SK-N-SH (cell line): ENCODE measurements around the gene PI4K2A. TPM values are rescaled to one million over a fixed set of nuclear protein-coding genes. Genes with fewer than 3 reads are reported as not detected.
A peak's percentile ranks its signal among the peaks of the same experiment; 100 is the strongest.

Experiments used
- CTCF ChIA-PET: fragments of 300-600, 350-600 bp; formaldehyde crosslinking; extraction: SDS; loops from one replicate; lab custom pipeline; 2021; lab: Yijun Ruan, JAX
- POLR2A ChIA-PET: fragments of 350-600 bp; sonication (Branson Sonifier 250); formaldehyde crosslinking; extraction: SDS; loops from one replicate; lab custom pipeline; 2020; ENCODE audit warnings: antibody characterized with exemption, inconsistent platforms; lab: Yijun Ruan, JAX
- DNase-seq: peaks from one replicate; pipeline ENCODE4 v3.0.0; 2012
- H2AFZ ChIP-seq: fragments of 200-600 bp; sonication (generic); 2 replicates; pipeline ENCODE4 v1.8.1; 2016; ENCODE audit warnings: antibody characterized with exemption, mild to moderate bottlenecking, low read depth
- H3F3A ChIP-seq: fragments of 200-600 bp; sonication (generic); replicated peaks from 2 replicates; pipeline ENCODE3; 2016; ENCODE audit warnings: antibody characterized with exemption, mild to moderate bottlenecking; ENCODE audit not compliant: insufficient read depth
- H3K27ac ChIP-seq, 2 experiments: fragments of 200-500 bp in 1 of 2; fragments of 200-600 bp in 1 of 2; sonication (Bioruptor generic) in 1 of 2; sonication (generic), shearing (Covaris generic) in 1 of 2; 2 replicates each; pipeline versions ENCODE4 v1.5.1 to v1.6.1; 2014 to 2016; ENCODE audit warnings: low read depth in 2 of 2, inconsistent platforms in 1 of 2, low read length in 1 of 2, mild to moderate bottlenecking in 1 of 2, mixed read lengths in 1 of 2
- H3K27me3 ChIP-seq: fragments of 200-600 bp; sonication (generic), shearing (Covaris generic); 2 replicates; pipeline ENCODE4 v1.6.1; 2016; ENCODE audit warnings: mixed run types; ENCODE audit not compliant: insufficient read depth
- H3K36me3 ChIP-seq, 2 experiments: fragments of 200-500 bp in 1 of 2; fragments of 200-600 bp in 1 of 2; sonication (Bioruptor generic) in 1 of 2; sonication (generic) in 1 of 2; replicated peaks in 1 of 2; 2 replicates each; pipeline versions ENCODE3 to v1.5.1; 2014 to 2016; ENCODE audit warnings: low read length in 1 of 2, mild to moderate bottlenecking in 1 of 2; ENCODE audit not compliant: insufficient read depth in 2 of 2, control insufficient read depth in 1 of 2
- H3K4me1 ChIP-seq, 2 experiments: fragments of 200-500 bp in 1 of 2; fragments of 200-600 bp in 1 of 2; sonication (Bioruptor generic) in 1 of 2; sonication (generic), shearing (Covaris generic) in 1 of 2; 2 replicates each; pipeline versions ENCODE4 v1.5.1 to v1.6.1; 2014 to 2016; ENCODE audit warnings: low read depth in 1 of 2, low read length in 1 of 2, mixed run types in 1 of 2; ENCODE audit not compliant: insufficient read depth in 2 of 2, control insufficient read depth in 1 of 2
- H3K4me2 ChIP-seq: fragments of 200-600 bp; sonication (generic), shearing (Covaris generic); 2 replicates; pipeline ENCODE4 v1.6.1; 2017; ENCODE audit warnings: mixed run types
- H3K4me3 ChIP-seq, 2 experiments: fragments of 200-500 bp in 1 of 2; fragments of 200-600 bp in 1 of 2; sonication (Bioruptor generic) in 1 of 2; sonication (generic), shearing (Covaris generic) in 1 of 2; 2 replicates each; pipeline versions ENCODE4 v1.5.1 to v1.8.1; 2014 to 2016; ENCODE audit warnings: low read depth in 2 of 2, inconsistent platforms in 1 of 2, low read length in 1 of 2, mild to moderate bottlenecking in 1 of 2, mixed read lengths in 1 of 2, moderate library complexity in 1 of 2
- H3K79me2 ChIP-seq: fragments of 200-600 bp; sonication (generic); 2 replicates; pipeline ENCODE4 v1.8.1; 2017; ENCODE audit warnings: mild to moderate bottlenecking; ENCODE audit not compliant: insufficient read depth
- H3K9ac ChIP-seq: fragments of 200-600 bp; sonication (generic); 2 replicates; pipeline ENCODE4 v1.6.1; 2017; ENCODE audit warnings: mixed run types
- H3K9me2 ChIP-seq: fragments of 200-600 bp; sonication (generic); 2 replicates; pipeline ENCODE4 v1.6.1; 2017; ENCODE audit warnings: mixed run types
- H3K9me3 ChIP-seq: fragments of 200-600 bp; sonication (generic); 2 replicates; pipeline ENCODE4 v1.6.1; 2017; ENCODE audit warnings: mixed run types, mild to moderate bottlenecking, moderate library complexity
- H4K20me1 ChIP-seq: fragments of 200-600 bp; sonication (generic); 2 replicates; pipeline ENCODE4 v1.6.1; 2017; ENCODE audit warnings: mild to moderate bottlenecking, mixed run types; ENCODE audit not compliant: insufficient read depth
- EP300 ChIP-seq, 2 experiments: IDR thresholded peaks; 2 replicates each; pipeline versions ENCODE4 v1.4.0 to v1.6.1; 2012; ENCODE audit warnings: borderline replicate concordance in 1 of 2, low read depth in 1 of 2, low read length in 1 of 2
- EZH2phosphoT487 ChIP-seq: fragments of 200-600 bp; sonication (generic); IDR thresholded peaks from 2 replicates; pipeline ENCODE4 v1.6.1; 2017; ENCODE audit warnings: low read depth, mixed run types, mild to moderate bottlenecking, antibody characterized with exemption, moderate library complexity, borderline replicate concordance
- MEF2A ChIP-seq: IDR thresholded peaks from 2 replicates; pipeline ENCODE4 v1.4.0; 2012; ENCODE audit warnings: low read depth, borderline replicate concordance
- POLR2AphosphoS5 ChIP-seq: IDR thresholded peaks from 2 replicates; pipeline ENCODE4 v1.6.1; 2012; ENCODE audit warnings: low read depth, low read length
- SIN3A ChIP-seq: IDR thresholded peaks from 2 replicates; pipeline ENCODE4 v1.6.1; 2012; ENCODE audit warnings: low read depth, mild to moderate bottlenecking, low read length, moderate library complexity, borderline replicate concordance
- TAF1 ChIP-seq: IDR thresholded peaks from 2 replicates; pipeline ENCODE4 v1.6.1; 2012; ENCODE audit warnings: low read depth, mild to moderate bottlenecking, low read length, moderate library complexity, borderline replicate concordance
- YY1 ChIP-seq: IDR thresholded peaks from 2 replicates; pipeline ENCODE4 v1.4.0; 2012; ENCODE audit warnings: low read depth, mild to moderate bottlenecking
- WGBS: methylation state at CpG from one replicate; pipeline ENCODE4 v1.1.6; 2017; ENCODE audit warnings: low lambda C conversion rate; 5-methylcytosine and 5-hydroxymethylcytosine counted together
- polyA plus RNA-seq, 3 experiments: library from polyadenylated mRNA; depleted of rRNA; stranded (reverse); fragments of >200 nt; gene quantifications; 2 replicates each; pipeline ENCODE4 v1.2.3, GENCODE V29; 2012
- TF ChIP-seq, protein P1 (sequence below): IDR thresholded peaks from 2 replicates; pipeline ENCODE4 v1.4.0; 2012; ENCODE audit warnings: low read depth, borderline replicate concordance
- TF ChIP-seq, protein P2 (sequence below): IDR thresholded peaks from 2 replicates; pipeline ENCODE4 v1.4.0; 2012; ENCODE audit warnings: low read depth
- TF ChIP-seq, protein P3 (sequence below): fragments of 150-350 bp; IDR thresholded peaks from 2 replicates; pipeline ENCODE4 v1.6.1; 2017; ENCODE audit warnings: antibody characterized with exemption, low read length, low read depth, borderline replicate concordance

PI4K2A gene
- polyA plus RNA-seq, 1 of the 3 experiments (the other 2 are of a cell fraction) = 23.8 TPM

DNA sequence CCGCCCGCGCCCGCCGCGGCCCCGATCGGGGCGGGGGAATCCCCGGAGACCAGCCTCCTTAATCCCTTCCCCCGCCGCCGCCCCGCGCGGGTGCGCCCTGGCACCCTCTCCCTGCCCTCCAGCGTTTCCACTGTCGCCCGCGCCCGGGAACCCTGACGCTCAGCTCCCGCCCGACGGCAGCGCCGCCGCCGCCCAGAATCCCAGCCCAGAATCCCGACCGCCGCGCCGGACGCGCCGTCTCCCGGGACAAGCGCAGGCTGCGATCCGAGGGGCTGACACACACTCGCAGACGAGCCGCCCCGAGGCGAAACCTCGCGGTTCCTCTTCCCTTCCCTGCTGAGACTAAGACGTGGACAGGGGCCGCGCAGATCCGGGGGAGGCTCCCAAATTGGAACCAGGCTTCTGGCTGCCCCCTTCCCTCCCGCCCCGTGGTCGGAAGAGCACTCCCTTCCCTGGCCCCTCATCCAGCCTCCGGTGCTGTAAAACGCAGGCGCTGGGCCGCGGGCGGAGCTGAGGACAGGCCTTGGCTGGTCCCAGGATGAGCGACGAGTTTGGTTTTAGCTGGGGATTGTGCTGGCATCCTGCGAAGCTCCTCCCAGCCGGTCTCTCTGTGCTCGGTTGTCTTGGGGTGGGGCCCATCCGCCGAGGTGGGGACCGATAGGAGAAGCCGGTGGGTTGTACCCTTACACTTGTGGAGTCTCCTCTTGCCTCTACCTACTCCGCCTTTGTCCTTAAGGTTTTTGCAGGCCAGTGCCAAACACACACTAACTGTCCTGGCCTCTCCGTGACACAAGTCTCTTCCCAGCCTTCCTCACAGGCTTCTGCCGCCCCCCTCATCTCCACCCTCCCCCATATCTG is 74.2 kb downstream of the PI4K2A start:
- peak; percentile 80 for DNase-seq
- Histone ChIP-seq H2AFZ (peak overlapping the region; percentile 69), H4K20me1 (peaks cover 22% of the 10 kb centered on the region), H3K27ac (peak overlapping the region; percentile 64 to 84), H3K4me3 (peak overlapping the region; percentile 64 to 71), H3K36me3 (peaks cover 20 to 25% of the 10 kb centered on the region in 2 experiments), H3F3A (peaks cover 3% of the 10 kb centered on the region), H3K27me3 (no peaks in the 10 kb centered on the region), H3K4me1 (peaks cover 19 to 31% of the 10 kb centered on the region in 2 experiments; a peak in 3 of 4 replicates), H3K4me2 (peak overlapping the region; percentile 90), H3K9me3 (no peaks in the 10 kb centered on the region), H3K9me2 (no peaks in the 10 kb centered on the region), H3K9ac (peak overlapping the region; percentile 86), H3K79me2 (peaks cover 32% of the 10 kb centered on the region)
- WGBS = 8% methylated on average over 32 of the region's 74 CpGs
- ChIA-PET POLR2A (interaction anchor here (0.9 to 2.7 kb wide), 5 partner anchors 11 to 30 kb away, joined by 3 to 21 read pairs (median 4); partner anchors contain the start of genes AVPI1 and ZFYVE27), CTCF (interaction anchor here (0.7 to 25.0 kb wide), 10 partner anchors 10 to 313 kb away, joined by 3 to 687 read pairs (median 7); partner anchors contain the start of genes ANKRD2 and ZFYVE27)
- TF ChIP-seq POLR2AphosphoS5 (0 out of 2 replicates have a peak, but pooled peaks have one; percentile 55), TAF1 (peak; percentile 5; the same call in 1 of the 2 replicates), SIN3A (peak; percentile 40; the same call in 1 of the 2 replicates), EP300 (IDR thresholded peaks at IDR 0.05; ENCODE audit: borderline replicate concordance in 1 of 2, low read depth in 1 of 2, low read length in 1 of 2) (no peak), MEF2A (no peak), YY1 (0 out of 2 replicates have a peak, but pooled peaks have one; percentile 9), EZH2phosphoT487 (no peak)
- TF ChIP-seq, protein P1, sequence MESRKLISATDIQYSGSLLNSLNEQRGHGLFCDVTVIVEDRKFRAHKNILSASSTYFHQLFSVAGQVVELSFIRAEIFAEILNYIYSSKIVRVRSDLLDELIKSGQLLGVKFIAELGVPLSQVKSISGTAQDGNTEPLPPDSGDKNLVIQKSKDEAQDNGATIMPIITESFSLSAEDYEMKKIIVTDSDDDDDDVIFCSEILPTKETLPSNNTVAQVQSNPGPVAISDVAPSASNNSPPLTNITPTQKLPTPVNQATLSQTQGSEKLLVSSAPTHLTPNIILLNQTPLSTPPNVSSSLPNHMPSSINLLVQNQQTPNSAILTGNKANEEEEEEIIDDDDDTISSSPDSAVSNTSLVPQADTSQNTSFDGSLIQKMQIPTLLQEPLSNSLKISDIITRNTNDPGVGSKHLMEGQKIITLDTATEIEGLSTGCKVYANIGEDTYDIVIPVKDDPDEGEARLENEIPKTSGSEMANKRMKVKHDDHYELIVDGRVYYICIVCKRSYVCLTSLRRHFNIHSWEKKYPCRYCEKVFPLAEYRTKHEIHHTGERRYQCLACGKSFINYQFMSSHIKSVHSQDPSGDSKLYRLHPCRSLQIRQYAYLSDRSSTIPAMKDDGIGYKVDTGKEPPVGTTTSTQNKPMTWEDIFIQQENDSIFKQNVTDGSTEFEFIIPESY = 0 out of 2 replicates have a peak, but pooled peaks have one; percentile 9
- TF ChIP-seq, protein P2, sequence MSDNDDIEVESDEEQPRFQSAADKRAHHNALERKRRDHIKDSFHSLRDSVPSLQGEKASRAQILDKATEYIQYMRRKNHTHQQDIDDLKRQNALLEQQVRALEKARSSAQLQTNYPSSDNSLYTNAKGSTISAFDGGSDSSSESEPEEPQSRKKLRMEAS = peak; percentile 16; the same call in 1 of the 2 replicates
- TF ChIP-seq, protein P3, sequence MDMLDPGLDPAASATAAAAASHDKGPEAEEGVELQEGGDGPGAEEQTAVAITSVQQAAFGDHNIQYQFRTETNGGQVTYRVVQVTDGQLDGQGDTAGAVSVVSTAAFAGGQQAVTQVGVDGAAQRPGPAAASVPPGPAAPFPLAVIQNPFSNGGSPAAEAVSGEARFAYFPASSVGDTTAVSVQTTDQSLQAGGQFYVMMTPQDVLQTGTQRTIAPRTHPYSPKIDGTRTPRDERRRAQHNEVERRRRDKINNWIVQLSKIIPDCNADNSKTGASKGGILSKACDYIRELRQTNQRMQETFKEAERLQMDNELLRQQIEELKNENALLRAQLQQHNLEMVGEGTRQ = no peak
